ENCODE data around the gene GNL2.
"Not testable (repeated sequence)": the region's sequence is repeated elsewhere in the genome, so short reads cannot be mapped to it uniquely, and the experiment has no call there.

GNL2 gene

GRCh38 chr1:37540036-37540785 is 55.5 kb downstream of the GNL2 start:
- H3F3A ChIP-seq (ENCODE audit: control insufficient read depth, insufficient read depth), result no peaks in the 10 kb centered on the region
- H3K79me2 ChIP-seq (ENCODE audit: control insufficient read depth, low read length), result 0 out of 2 replicates have a peak, but pooled peaks cover 5% of the 10 kb centered on the region
- no peak overlapping the region for H3K4me3 ChIP-seq (ENCODE audit: low read length)
- TF ChIP-seq CTCF (IDR thresholded peaks at IDR 0.05; ENCODE audit: low read depth, low read length, poor library complexity, severe bottlenecking) (no peak), EZH2phosphoT487 (IDR thresholded peaks at IDR 0.05; ENCODE audit: borderline replicate concordance, low read length) (no peak)
- no peaks in the 10 kb centered on the region for H3K27me3 ChIP-seq (ENCODE audit: control insufficient read depth, low read length)
- H3K4me2 ChIP-seq (ENCODE audit: low read length), result no peak overlapping the region
- H3K27ac ChIP-seq (ENCODE audit: low read depth, low read length), result no peak overlapping the region
- no peaks in the 10 kb centered on the region; the same call in 1 of the 2 replicates for H4K20me1 ChIP-seq (ENCODE audit: control insufficient read depth, insufficient read depth, low read depth, low read length)
- H3K36me3 ChIP-seq (ENCODE audit: control insufficient read depth, low read length), result peaks cover 70% of the 10 kb centered on the region
- H3K4me1 ChIP-seq (ENCODE audit: control insufficient read depth, low read length), result no peaks in the 10 kb centered on the region
- no peaks in the 10 kb centered on the region for H3K9me3 ChIP-seq (ENCODE audit: control insufficient read depth, insufficient read depth, low read length)
- no peaks in the 10 kb centered on the region for H3K9me2 ChIP-seq (replicated peaks; ENCODE audit: control insufficient read depth, low read length)

GRCh38 chr1:37539154-37539553 is 56.6 kb downstream of the GNL2 start:
- H3K79me2 ChIP-seq (ENCODE audit: control insufficient read depth, low read length); H4K20me1 ChIP-seq (ENCODE audit: control insufficient read depth, insufficient read depth, low read depth, low read length); H3F3A ChIP-seq (ENCODE audit: control insufficient read depth, insufficient read depth); H3K4me3 ChIP-seq (ENCODE audit: low read length); H3K4me1 ChIP-seq (ENCODE audit: control insufficient read depth, low read length); H3K27me3 ChIP-seq (ENCODE audit: control insufficient read depth, low read length); H3K9me2 ChIP-seq (replicated peaks; ENCODE audit: control insufficient read depth, low read length); H3K4me2 ChIP-seq (ENCODE audit: low read length); H3K9me3 ChIP-seq (ENCODE audit: control insufficient read depth, insufficient read depth, low read length); H3K27ac ChIP-seq (ENCODE audit: low read depth, low read length): not testable (repeated sequence)
- peaks cover 68% of the 10 kb centered on the region for H3K36me3 ChIP-seq (ENCODE audit: control insufficient read depth, low read length)

GRCh38 chr1:37537378-37537777 is 58.4 kb downstream of the GNL2 start:
- TF ChIP-seq CTCF (IDR thresholded peaks at IDR 0.05; ENCODE audit: low read depth, low read length, poor library complexity, severe bottlenecking) (no peak), EZH2phosphoT487 (IDR thresholded peaks at IDR 0.05; ENCODE audit: borderline replicate concordance, low read length) (no peak)
- H3K27me3 ChIP-seq (ENCODE audit: control insufficient read depth, low read length), result no peaks in the 10 kb centered on the region
- H3F3A ChIP-seq (ENCODE audit: control insufficient read depth, insufficient read depth), result no peaks in the 10 kb centered on the region
- H3K9me3 ChIP-seq (ENCODE audit: control insufficient read depth, insufficient read depth, low read length), result no peaks in the 10 kb centered on the region
- H3K4me3 ChIP-seq (ENCODE audit: low read length), result no peak overlapping the region
- H3K27ac ChIP-seq (ENCODE audit: low read depth, low read length), result no peak overlapping the region
- peaks cover 61% of the 10 kb centered on the region for H3K36me3 ChIP-seq (ENCODE audit: control insufficient read depth, low read length)
- no peaks in the 10 kb centered on the region for H3K4me1 ChIP-seq (ENCODE audit: control insufficient read depth, low read length)
- H3K79me2 ChIP-seq (ENCODE audit: control insufficient read depth, low read length), result no peaks in the 10 kb centered on the region
- H3K4me2 ChIP-seq (ENCODE audit: low read length), result no peak overlapping the region
- peaks cover 4% of the 10 kb centered on the region; the same call in 1 of the 2 replicates for H4K20me1 ChIP-seq (ENCODE audit: control insufficient read depth, insufficient read depth, low read depth, low read length)
- no peaks in the 10 kb centered on the region for H3K9me2 ChIP-seq (replicated peaks; ENCODE audit: control insufficient read depth, low read length)

- no peaks in the 10 kb centered on the region for H3F3A ChIP-seq (ENCODE audit: control insufficient read depth, insufficient read depth)
Observed at GRCh38 chr1:37533317-37534093, 62.2 kb downstream of the GNL2 start.

More at GRCh38 chr1:37533317-37534093, 62.2 kb downstream of the GNL2 start:
- Histone ChIP-seq H4K20me1 (ENCODE audit: control insufficient read depth, insufficient read depth, low read depth, low read length) (peaks cover 4% of the 10 kb centered on the region; the same call in 1 of the 2 replicates), H3K4me1 (ENCODE audit: control insufficient read depth, low read length) (no peaks in the 10 kb centered on the region), H3K9me2 (replicated peaks; ENCODE audit: control insufficient read depth, low read length) (no peaks in the 10 kb centered on the region), H3K27ac (ENCODE audit: low read depth, low read length) (no peak overlapping the region), H3K79me2 (ENCODE audit: control insufficient read depth, low read length) (no peaks in the 10 kb centered on the region), H3K36me3 (ENCODE audit: control insufficient read depth, low read length) (peaks cover 32% of the 10 kb centered on the region), H3K9me3 (ENCODE audit: control insufficient read depth, insufficient read depth, low read length) (no peaks in the 10 kb centered on the region), H3K4me2 (ENCODE audit: low read length) (no peak overlapping the region), H3K4me3 (ENCODE audit: low read length) (no peak overlapping the region), H3K27me3 (ENCODE audit: control insufficient read depth, low read length) (no peaks in the 10 kb centered on the region)
- TF ChIP-seq EZH2phosphoT487 (IDR thresholded peaks at IDR 0.05; ENCODE audit: borderline replicate concordance, low read length), result no peak
- no peak for TF ChIP-seq CTCF (IDR thresholded peaks at IDR 0.05; ENCODE audit: low read depth, low read length, poor library complexity, severe bottlenecking)

Data from DOHH2 (cell line).